Measurements from ENCODE around the gene LRBA. TPM values are rescaled to one million over a fixed set of nuclear protein-coding genes. Genes with fewer than 3 reads are reported as not detected.

LRBA gene
- total RNA-seq, 3 donors from 2014 or later (not counting 1 experiment from before 2014, with no cell fraction given): 72.1 to 87.6 (median 83.1) TPM

DNA sequence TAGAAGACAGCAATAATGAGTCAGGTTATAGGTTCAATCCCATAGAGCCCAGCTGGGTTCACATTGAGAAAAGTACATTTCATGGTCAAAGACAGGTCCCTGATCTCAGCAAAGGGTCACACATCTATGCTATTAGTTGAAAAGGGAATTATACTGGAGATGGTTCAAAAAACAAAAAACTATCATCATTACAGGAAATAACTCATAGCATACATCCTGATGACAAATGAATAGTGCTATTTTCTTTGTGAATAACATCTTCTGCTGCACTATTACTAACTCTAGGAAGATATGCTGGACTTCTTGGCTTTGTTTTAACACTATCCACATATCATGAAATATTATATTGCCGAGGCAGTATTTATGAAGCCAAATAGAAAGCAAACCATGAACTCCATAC lies 635.6 kb downstream of the LRBA start:
- 88% methylated on average over 1 of the region's 1 CpG for WGBS (ENCODE audit: insufficient coverage)
- Histone ChIP-seq H3K9me3 (ENCODE audit: control insufficient read depth, insufficient read depth, low read length) (no peaks in the 10 kb centered on the region), H3K4me1 (ENCODE audit: control insufficient read depth, insufficient read depth, low read length) (no peaks in the 10 kb centered on the region), H3K27me3 (ENCODE audit: control insufficient read depth, insufficient read depth, low read length) (no peaks in the 10 kb centered on the region), H3K27ac (ENCODE audit: low read length) (no peak overlapping the region), H3K36me3 (ENCODE audit: control insufficient read depth, insufficient read depth, low read length) (no peaks in the 10 kb centered on the region), H3K4me3 (ENCODE audit: low read length) (no peak overlapping the region)
- Mint-ChIP-seq H3K27ac (no peak overlapping the region), H3K9me3 (no peaks in the 10 kb centered on the region), H3K4me1 (peaks cover 9 to 10% of the 10 kb centered on the region in 2 donors), H3K36me3 (no peaks in the 10 kb centered on the region), H3K4me3 (no peak overlapping the region), H3K27me3 (ENCODE audit: low read depth in 2 of 2) (no peaks in the 10 kb centered on the region)
- intact Hi-C loops (cut with micrococcal nuclease): no loop called here
- DNase-seq (no peak), ATAC-seq (no peak)
- TF ChIP-seq, protein P1, sequence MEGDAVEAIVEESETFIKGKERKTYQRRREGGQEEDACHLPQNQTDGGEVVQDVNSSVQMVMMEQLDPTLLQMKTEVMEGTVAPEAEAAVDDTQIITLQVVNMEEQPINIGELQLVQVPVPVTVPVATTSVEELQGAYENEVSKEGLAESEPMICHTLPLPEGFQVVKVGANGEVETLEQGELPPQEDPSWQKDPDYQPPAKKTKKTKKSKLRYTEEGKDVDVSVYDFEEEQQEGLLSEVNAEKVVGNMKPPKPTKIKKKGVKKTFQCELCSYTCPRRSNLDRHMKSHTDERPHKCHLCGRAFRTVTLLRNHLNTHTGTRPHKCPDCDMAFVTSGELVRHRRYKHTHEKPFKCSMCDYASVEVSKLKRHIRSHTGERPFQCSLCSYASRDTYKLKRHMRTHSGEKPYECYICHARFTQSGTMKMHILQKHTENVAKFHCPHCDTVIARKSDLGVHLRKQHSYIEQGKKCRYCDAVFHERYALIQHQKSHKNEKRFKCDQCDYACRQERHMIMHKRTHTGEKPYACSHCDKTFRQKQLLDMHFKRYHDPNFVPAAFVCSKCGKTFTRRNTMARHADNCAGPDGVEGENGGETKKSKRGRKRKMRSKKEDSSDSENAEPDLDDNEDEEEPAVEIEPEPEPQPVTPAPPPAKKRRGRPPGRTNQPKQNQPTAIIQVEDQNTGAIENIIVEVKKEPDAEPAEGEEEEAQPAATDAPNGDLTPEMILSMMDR (IDR thresholded peaks at IDR 0.05): no peak

DNA sequence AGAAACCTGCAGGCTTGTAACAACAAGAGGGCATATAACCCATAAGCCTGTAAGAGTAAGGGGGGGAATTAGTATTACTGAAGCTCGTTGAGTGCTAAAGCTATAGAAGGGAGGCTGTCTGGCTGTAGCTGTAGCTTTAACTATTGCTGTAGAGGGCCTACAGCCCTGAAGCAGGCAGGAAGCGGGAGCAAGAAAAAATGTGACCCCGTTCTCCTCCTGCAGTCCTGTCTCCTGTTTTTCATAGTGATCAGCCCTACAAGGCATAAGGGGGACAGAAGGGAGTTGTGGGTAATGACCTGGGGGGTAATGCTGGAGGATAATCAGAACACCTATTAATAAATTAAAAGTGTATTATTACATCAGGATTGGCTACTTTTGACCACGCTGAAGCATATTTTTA lies 640.1 kb downstream of the LRBA start:
- no peak overlapping the region for H3K27ac Mint-ChIP-seq
- H3K4me1 Mint-ChIP-seq: peaks cover 0 to 4% of the 10 kb centered on the region in 2 donors
- DNase-seq (no peak), ATAC-seq (no peak)
- TF ChIP-seq, protein P1 (IDR thresholded peaks at IDR 0.05): no peak
- H3K36me3 Mint-ChIP-seq: no peaks in the 10 kb centered on the region
- H3K4me3 Mint-ChIP-seq: no peak overlapping the region
- Histone ChIP-seq H3K9me3 (ENCODE audit: control insufficient read depth, insufficient read depth, low read length) (no peaks in the 10 kb centered on the region), H3K4me1 (ENCODE audit: control insufficient read depth, insufficient read depth, low read length) (no peaks in the 10 kb centered on the region), H3K36me3 (ENCODE audit: control insufficient read depth, insufficient read depth, low read length) (peaks cover 5% of the 10 kb centered on the region), H3K27me3 (ENCODE audit: control insufficient read depth, insufficient read depth, low read length) (no peaks in the 10 kb centered on the region), H3K27ac (ENCODE audit: low read length) (no peak overlapping the region), H3K4me3 (ENCODE audit: low read length) (no peak overlapping the region)
- intact Hi-C loops (cut with micrococcal nuclease): no loop called here
- H3K27me3 Mint-ChIP-seq (ENCODE audit: low read depth in 2 of 2): no peaks in the 10 kb centered on the region
- H3K9me3 Mint-ChIP-seq: no peaks in the 10 kb centered on the region
- WGBS (ENCODE audit: insufficient coverage): 95% methylated on average over 4 of the region's 4 CpGs

DNA sequence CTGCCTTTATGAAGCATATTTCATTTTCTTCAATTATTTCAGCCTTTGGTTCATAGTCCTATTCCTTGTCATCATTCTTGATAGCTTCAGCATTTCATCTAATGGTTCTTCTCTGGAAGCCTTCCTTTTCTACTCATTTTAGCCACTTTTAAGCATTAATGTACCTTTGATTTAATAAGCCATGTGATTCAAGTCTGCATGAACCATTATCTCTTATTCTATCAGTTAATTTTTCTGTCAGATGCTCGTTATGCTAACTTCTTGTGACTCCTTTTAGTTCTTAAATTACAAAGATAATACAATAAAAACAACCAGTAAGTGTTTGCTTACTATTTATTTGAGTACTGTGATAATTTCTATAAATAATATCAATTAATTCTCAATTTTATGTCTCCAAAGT lies 643.2 kb downstream of the LRBA start:
- Mint-ChIP-seq H3K36me3 (no peaks in the 10 kb centered on the region), H3K4me1 (peaks cover 0 to 7% of the 10 kb centered on the region in 2 donors), H3K9me3 (no peaks in the 10 kb centered on the region), H3K27ac (no peak overlapping the region), H3K27me3 (ENCODE audit: low read depth in 2 of 2) (no peaks in the 10 kb centered on the region), H3K4me3 (no peak overlapping the region)
- no peak for DNase-seq
- intact Hi-C loops (cut with micrococcal nuclease): no loop called here
- Histone ChIP-seq H3K9me3 (ENCODE audit: control insufficient read depth, insufficient read depth, low read length) (no peaks in the 10 kb centered on the region), H3K27ac (ENCODE audit: low read length) (no peak overlapping the region), H3K4me1 (ENCODE audit: control insufficient read depth, insufficient read depth, low read length) (no peaks in the 10 kb centered on the region), H3K27me3 (ENCODE audit: control insufficient read depth, insufficient read depth, low read length) (no peaks in the 10 kb centered on the region), H3K4me3 (ENCODE audit: low read length) (no peak overlapping the region), H3K36me3 (ENCODE audit: control insufficient read depth, insufficient read depth, low read length) (peaks cover 5% of the 10 kb centered on the region)
- ATAC-seq: no peak
- WGBS (ENCODE audit: insufficient coverage): no CpG with 5 or more reads among the region's 1 CpG
- TF ChIP-seq, protein P1 (IDR thresholded peaks at IDR 0.05): no peak

Measured in natural killer cell (primary cell).